Measurements from ENCODE around the gene LAMC2. TPM values are rescaled to one million over a fixed set of nuclear protein-coding genes. Genes with fewer than 3 reads are reported as not detected.

Gene LAMC2
- total and polyA plus RNA-seq, 2 of the 13 experiments (the other 11 are each of a cell fraction or from before 2014, with no cell fraction given) = 0.03 TPM; not detected in 1

- DNase-seq (ENCODE audit: low spot score) (peak; percentile 58), FAIRE-seq (no peak), ATAC-seq (no peak)
- CTCF ChIA-PET (ENCODE audit: low intra/inter-chr PET ratio, low total read pairs) = no interaction called here
- no peaks in the 10 kb centered on the region for H4K20me1 ChIP-seq (ENCODE audit: insufficient read depth, low read length)
- no peak overlapping the region for H3K9ac ChIP-seq (ENCODE audit: insufficient read depth, low read depth, low read length)
- H3K27me3 ChIP-seq (ENCODE audit: control insufficient read depth in 1 of 2, insufficient read depth in 2 of 2, low read length in 2 of 2) = no peaks in the 10 kb centered on the region
- H3K4me3 ChIP-seq (replicated peaks in 1 of 3; ENCODE audit: insufficient read depth in 1 of 3, low read depth in 2 of 3, low read length in 3 of 3) = 0 out of 6 replicates have a peak overlapping the region, but pooled peaks of 1 of the 3 experiments have one; percentile 19
- peaks cover 46% of the 10 kb centered on the region for H3K4me1 ChIP-seq (ENCODE audit: insufficient read depth, low read length)
- peak overlapping the region; percentile 30 for H3K4me2 ChIP-seq (ENCODE audit: low read depth, low read length)
- no peak overlapping the region for H3K27ac ChIP-seq (ENCODE audit: extremely low read length, insufficient read depth, low read length)
- intact Hi-C loops (cut with micrococcal nuclease; ENCODE audit: unreplicated experiment) = no loop called here
- POLR2A ChIA-PET = no interaction called here
- TF ChIP-seq ZFYVE20 (CRISPR knock-in tag; IDR thresholded peaks at IDR 0.05; ENCODE audit: borderline replicate concordance, low read depth) (no peak), SOX13 (IDR thresholded peaks at IDR 0.05) (no peak), SOX13 (CRISPR knock-in tag; conservative IDR thresholded peaks at IDR 0.05 in 1 of 2, IDR thresholded peaks at IDR 0.05 in 1 of 2) (peak in 1 of 2 experiments; percentile 53; a peak in 1 of 4 replicates), SOX5 (CRISPR knock-in tag; IDR thresholded peaks at IDR 0.05; ENCODE audit: borderline replicate concordance) (peak; percentile 47; the same call in 1 of the 2 replicates)
- no peaks in the 10 kb centered on the region for H3K36me3 ChIP-seq (replicated peaks in 1 of 2; ENCODE audit: control insufficient read depth in 1 of 2, insufficient read depth in 2 of 2, low read length in 2 of 2)
- in situ Hi-C loops (cut with HindIII; ENCODE audit: extremely low pct_ligation_motif_present, low pct_unique_long_range_greater_than_20kb) = no loop called here
- H3K9me3 ChIP-seq (ENCODE audit: low read length) = no peaks in the 10 kb centered on the region
- H2AFZ ChIP-seq (ENCODE audit: low read length) = no peak overlapping the region
- 3% methylated on average over 1 of the region's 1 CpG for whole genome bisulfite sequencing (ENCODE audit: low lambda C conversion rate)
- no TSS peak for BruUV-seq (replicated peaks)
- no peaks in the 10 kb centered on the region for H3K79me2 ChIP-seq (ENCODE audit: insufficient read depth, low read length)
These were observed 45.5 kb downstream of the LAMC2 start for GRCh38 chr1:183231545-183231944.

DNA sequence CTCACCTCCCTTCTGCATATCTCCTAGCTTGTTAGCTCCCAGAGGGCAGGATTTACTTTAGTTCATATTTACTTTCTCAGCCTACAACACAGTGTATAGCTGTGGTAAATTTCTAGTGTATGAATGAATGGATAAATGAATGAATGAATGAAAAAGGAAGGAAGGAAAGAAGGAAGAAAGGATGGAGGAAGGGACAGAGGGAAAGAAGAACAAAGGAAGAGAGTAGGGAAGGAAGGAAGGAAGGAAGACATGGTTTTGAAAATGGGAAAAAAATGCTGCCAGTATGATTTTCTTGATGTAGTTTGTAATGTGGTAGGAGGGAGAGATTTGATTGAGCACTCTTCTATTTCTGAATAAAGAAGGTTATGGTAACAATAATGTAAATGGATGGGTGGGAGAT, 47.0 kb downstream of the LAMC2 start:
- Histone ChIP-seq H3K27ac (ENCODE audit: extremely low read length, insufficient read depth, low read length) (no peak overlapping the region), H3K27me3 (ENCODE audit: control insufficient read depth in 1 of 2, insufficient read depth in 2 of 2, low read length in 2 of 2) (no peaks in the 10 kb centered on the region), H3K36me3 (replicated peaks in 1 of 2; ENCODE audit: control insufficient read depth in 1 of 2, insufficient read depth in 2 of 2, low read length in 2 of 2) (no peaks in the 10 kb centered on the region), H3K4me1 (ENCODE audit: insufficient read depth, low read length) (peaks cover 46% of the 10 kb centered on the region), H3K4me3 (replicated peaks in 1 of 3; ENCODE audit: insufficient read depth in 1 of 3, low read depth in 2 of 3, low read length in 3 of 3) (no peak overlapping the region), H3K9me3 (ENCODE audit: low read length) (no peaks in the 10 kb centered on the region), H2AFZ (ENCODE audit: low read length) (no peak overlapping the region), H3K4me2 (ENCODE audit: low read depth, low read length) (no peak overlapping the region), H3K79me2 (ENCODE audit: insufficient read depth, low read length) (no peaks in the 10 kb centered on the region), H4K20me1 (ENCODE audit: insufficient read depth, low read length) (no peaks in the 10 kb centered on the region), H3K9ac (ENCODE audit: insufficient read depth, low read depth, low read length) (no peak overlapping the region)
- CTCF ChIA-PET (ENCODE audit: low intra/inter-chr PET ratio, low total read pairs) = interaction anchor here (0.7 kb wide), 1 partner anchor 270 kb away, joined by 3 read pairs; no protein-coding TSS in a partner anchor
- BruUV-seq (replicated peaks) = no TSS peak
- TF ChIP-seq HMG20A (CRISPR knock-in tag; IDR thresholded peaks at IDR 0.05; ENCODE audit: borderline replicate concordance) = no peak
- no peak for TF ChIP-seq MATR3 (CRISPR knock-in tag; IDR thresholded peaks at IDR 0.05)
- ATAC-seq (no peak), FAIRE-seq (no peak), DNase-seq (ENCODE audit: low spot score) (no peak)
- intact Hi-C loops (cut with micrococcal nuclease; ENCODE audit: unreplicated experiment) (no loop called here), in situ Hi-C loops (cut with HindIII; ENCODE audit: extremely low pct_ligation_motif_present, low pct_unique_long_range_greater_than_20kb) (no loop called here)
- POLR2A ChIA-PET = no interaction called here
